ENCODE data around the gene NGF.
"Not testable (repeated sequence)": the region's sequence is repeated elsewhere in the genome, so short reads cannot be mapped to it uniquely, and the experiment has no call there.

Gene NGF

GRCh38 chr1:115314765-115315164 lies 23.3 kb downstream of the NGF start:
- TF ChIP-seq CTCF (IDR thresholded peaks at IDR 0.05; ENCODE audit: low read depth, low read length) = no peak
- H3K4me3 ChIP-seq (ENCODE audit: low read depth, low read length) = no peak overlapping the region

GRCh38 chr1:115314092-115314491 lies 24.0 kb downstream of the NGF start:
- H3K4me3 ChIP-seq (ENCODE audit: low read depth, low read length) = no peak overlapping the region
- no peak for TF ChIP-seq CTCF (IDR thresholded peaks at IDR 0.05; ENCODE audit: low read depth, low read length)

- TF ChIP-seq CTCF (IDR thresholded peaks at IDR 0.05; ENCODE audit: low read depth, low read length) = no peak
- H3K4me3 ChIP-seq (ENCODE audit: low read depth, low read length) = no peak overlapping the region
Observed at GRCh38 chr1:115313182-115313581, 24.9 kb downstream of the NGF start.

GRCh38 chr1:115312742-115313141 lies 25.3 kb downstream of the NGF start:
- H3K4me3 ChIP-seq (ENCODE audit: low read depth, low read length) = no peak overlapping the region
- no peak for TF ChIP-seq CTCF (IDR thresholded peaks at IDR 0.05; ENCODE audit: low read depth, low read length)

GRCh38 chr1:115311474-115311989 lies 26.5 kb downstream of the NGF start:
- H3K4me3 ChIP-seq (ENCODE audit: low read depth, low read length) = no peak overlapping the region
- no peak for TF ChIP-seq CTCF (IDR thresholded peaks at IDR 0.05; ENCODE audit: low read depth, low read length)

GRCh38 chr1:115310581-115311473 lies 27.2 kb downstream of the NGF start:
- H3K4me3 ChIP-seq (ENCODE audit: low read depth, low read length) = no peak overlapping the region

GRCh38 chr1:115309504-115309903 lies 28.5 kb downstream of the NGF start:
- H3K4me3 ChIP-seq (ENCODE audit: low read depth, low read length) = not testable (repeated sequence)

More at GRCh38 chr1:115310581-115311473, 27.2 kb downstream of the NGF start:
- TF ChIP-seq CTCF (IDR thresholded peaks at IDR 0.05; ENCODE audit: low read depth, low read length) = no peak

Data from WI38 (cell line).